HG03108 (cell line): ENCODE results near the gene FAM228B.
"Not testable (repeated sequence)": the region's sequence is repeated elsewhere in the genome, so short reads cannot be mapped to it uniquely, and the experiment has no call there.

Source experiments
- ATAC-seq: cut with Tn5 transposase; IDR thresholded peaks from one replicate; pipeline ENCODE4 v1.9.1; 2021; ENCODE audit warnings: moderate library complexity; ENCODE audit not compliant: unreplicated experiment

Gene FAM228B

GRCh38 chr2:24123195-24123921, at the start of gene FAM228B, which contains the start of gene PFN4:
TSS of gene FAM228B (plus strand) at chr2:24123469. CDS start at chr2:24124362, 893 bp downstream.
TSS of gene PFN4 (minus strand) at chr2:24123334. CDS start at chr2:24122535, 799 bp downstream.
- ATAC-seq = peak; percentile 91

GRCh38 chr2:24073816-24074215, 49.5 kb upstream of the FAM228B start:
- ATAC-seq = no peak

- ATAC-seq = no peak
These were observed 48.0 kb upstream of the FAM228B start for GRCh38 chr2:24075259-24075658.

- ATAC-seq = peak; percentile 95
These were observed 47.1 kb upstream of the FAM228B start, which contains the start of gene SF3B6 for GRCh38 chr2:24075915-24076848. TSS of gene SF3B6 (minus strand) at chr2:24076326. CDS start at chr2:24076229, 97 bp downstream.

GRCh38 chr2:24076849-24077534, 46.3 kb upstream of the FAM228B start:
- ATAC-seq = peak; percentile 3

GRCh38 chr2:24077535-24077877, 45.8 kb upstream of the FAM228B start:
- ATAC-seq = no peak

GRCh38 chr2:24077879-24078278, 45.4 kb upstream of the FAM228B start:
- ATAC-seq = no peak

GRCh38 chr2:24080701-24081100, 42.6 kb upstream of the FAM228B start:
- no peak for ATAC-seq

GRCh38 chr2:24082787-24083566, 40.3 kb upstream of the FAM228B start:
- no peak for ATAC-seq

GRCh38 chr2:24083567-24084385, 39.5 kb upstream of the FAM228B start:
- peak; percentile 68 for ATAC-seq

GRCh38 chr2:24084386-24085199, 38.7 kb upstream of the FAM228B start, which contains the start of gene TP53I3:
TSS of gene TP53I3 (minus strand) at chr2:24084834. CDS start at chr2:24084326, 508 bp downstream.
- peak; percentile 66 for ATAC-seq

- no peak for ATAC-seq
These were observed 38.1 kb upstream of the FAM228B start for GRCh38 chr2:24085200-24085489.

- no peak for ATAC-seq
These were observed 37.0 kb upstream of the FAM228B start for GRCh38 chr2:24086241-24086640.

GRCh38 chr2:24087032-24087431, 36.2 kb upstream of the FAM228B start:
- no peak for ATAC-seq

- no peak for ATAC-seq
These were observed 34.4 kb upstream of the FAM228B start for GRCh38 chr2:24088821-24089359.

- ATAC-seq = not testable (repeated sequence)
These were observed 30.0 kb upstream of the FAM228B start for GRCh38 chr2:24093270-24093669.

- not testable (repeated sequence) for ATAC-seq
These were observed 28.0 kb upstream of the FAM228B start for GRCh38 chr2:24095171-24095677.

GRCh38 chr2:24100732-24101131, 22.5 kb upstream of the FAM228B start:
- not testable (repeated sequence) for ATAC-seq
